Upper lobe of left lung (tissue), 6 donors: Measurements from ENCODE around the gene APBB2. TPM values are rescaled to one million over a fixed set of nuclear protein-coding genes. Genes with fewer than 3 reads are reported as not detected.

ENCODE experiments used
- ATAC-seq, 2 donors: fragments of 200-7000 bp; cut with Tn5 transposase; one replicate each; pipeline ENCODE4 v1.9.1; 2022; ENCODE audit warnings: mild to moderate bottlenecking in 2 of 2, moderate library complexity in 2 of 2; ENCODE audit not compliant: low FRiP score in 2 of 2
- DNase-seq, 2 donors: peaks; one replicate each; pipeline ENCODE4 v3.0.0-alpha.2; 2019 to 2020
- H3K27ac ChIP-seq, 4 donors: fragments of 200-600 bp; sonication (generic); one replicate each; pipeline ENCODE4 v1.5.1; 2016 to 2019
- H3K27me3 ChIP-seq, 4 donors: fragments of 200-600 bp; sonication (generic); one replicate each; pipeline ENCODE4 v1.5.1; 2017 to 2019
- H3K36me3 ChIP-seq, 4 donors: fragments of 200-600 bp; sonication (generic); one replicate each; pipeline ENCODE4 v1.5.1; 2016 to 2019
- H3K4me1 ChIP-seq, 4 donors: fragments of 200-600 bp; sonication (generic); one replicate each; pipeline ENCODE4 v1.5.1; 2018 to 2019
- H3K4me3 ChIP-seq, 4 donors: fragments of 200-600 bp; sonication (generic); one replicate each; pipeline ENCODE4 v1.5.1; 2017 to 2019; ENCODE audit warnings: mild to moderate bottlenecking in 2 of 4, moderate library complexity in 1 of 4
- H3K9me3 ChIP-seq, 4 donors: fragments of 200-600 bp; sonication (generic); one replicate each; pipeline ENCODE4 v1.5.1; 2018 to 2019
- CTCF ChIP-seq, 6 experiments: fragments of 450-650 bp in 4 of 6; fragments of 200-600 bp in 2 of 6; sonication (generic) in 2 of 6; IDR thresholded peaks; one replicate each; pipeline ENCODE4 v1.5.1; 2016 to 2019; ENCODE audit warnings: antibody characterized with exemption in 6 of 6
- EP300 ChIP-seq, 4 donors: sonication (generic); formaldehyde crosslinking; IDR thresholded peaks; one replicate each; pipeline ENCODE4 v1.5.1; 2017; ENCODE audit warnings: antibody characterized with exemption in 4 of 4, control low read depth in 2 of 4
- POLR2A ChIP-seq, 4 donors: fragments of 450-650 bp; IDR thresholded peaks; one replicate each; pipeline ENCODE4 v1.5.1; 2016 to 2017; ENCODE audit warnings: antibody characterized with exemption in 4 of 4, mild to moderate bottlenecking in 2 of 4
- POLR2AphosphoS5 ChIP-seq, 2 donors: sonication (generic); formaldehyde crosslinking; IDR thresholded peaks; one replicate each; pipeline ENCODE4 v1.5.1; 2017; ENCODE audit warnings: antibody characterized with exemption in 2 of 2
- WGBS, 2 donors: methylation state at CpG; one replicate each; pipeline ENCODE4 v1.1.5; 2017 to 2018; 5-methylcytosine and 5-hydroxymethylcytosine counted together
- small RNA-seq, 4 donors: library from RNA; depleted of rRNA; stranded (forward); fragments of <200 nt; gene quantifications; one replicate each; pipeline ENCODE3, GENCODE V24; 2016
- total RNA-seq, 6 donors: library from RNA; depleted of rRNA in 4 of 6; stranded (reverse); fragments of >200 nt in 4 of 6; gene quantifications; one replicate each; pipeline versions ENCODE4 v1.1.0 to v1.2.1, GENCODE V29; 2016 to 2021
- donor health status: DM: no; HTN: no; CAD: no; lungs with moderate emphysema.
- donor health status: DM: no; HTN: yes; CAD: no; lungs with severe emphysema.

The APBB2 gene
- total RNA-seq, 6 donors from 2014 or later = 69.5 to 168 (median 102) TPM

GRCh38 chr4:40778090-40778489 is 436.3 kb downstream of the APBB2 start:
- Histone ChIP-seq H3K4me1 (no peaks in the 10 kb centered on the region), H3K27me3 (no peaks in the 10 kb centered on the region), H3K27ac (no peak overlapping the region), H3K9me3 (no peaks in the 10 kb centered on the region), H3K4me3 (no peak overlapping the region), H3K36me3 (no peaks in the 10 kb centered on the region)
- WGBS, 2 donors = 94 to 95% methylated on average over 1 of the region's 1 CpG
- no peak for DNase-seq
- TF ChIP-seq POLR2A (IDR thresholded peaks at IDR 0.05) (no peak), POLR2AphosphoS5 (IDR thresholded peaks at IDR 0.05) (no peak), CTCF (IDR thresholded peaks at IDR 0.05) (no peak), EP300 (IDR thresholded peaks at IDR 0.05) (no peak)
- ATAC-seq = no peak

GRCh38 chr4:40769266-40769665 is 445.1 kb downstream of the APBB2 start:
- Histone ChIP-seq H3K27ac (no peak overlapping the region), H3K27me3 (no peaks in the 10 kb centered on the region), H3K4me3 (no peak overlapping the region), H3K36me3 (no peaks in the 10 kb centered on the region), H3K9me3 (no peaks in the 10 kb centered on the region), H3K4me1 (no peaks in the 10 kb centered on the region)
- ATAC-seq = no peak
- TF ChIP-seq POLR2AphosphoS5 (IDR thresholded peaks at IDR 0.05) (no peak), CTCF (IDR thresholded peaks at IDR 0.05) (no peak), EP300 (IDR thresholded peaks at IDR 0.05) (no peak)
- DNase-seq = no peak
- 69 to 79% methylated on average over 1 of the region's 1 CpG for WGBS, 2 donors

GRCh38 chr4:40763228-40763716 is 451.1 kb downstream of the APBB2 start:
- no peak for ATAC-seq
- TF ChIP-seq EP300 (IDR thresholded peaks at IDR 0.05) = no peak
- TF ChIP-seq CTCF (IDR thresholded peaks at IDR 0.05) = no peak
- no peak for TF ChIP-seq POLR2AphosphoS5 (IDR thresholded peaks at IDR 0.05)
- no peak for TF ChIP-seq POLR2A (IDR thresholded peaks at IDR 0.05)

More at GRCh38 chr4:40763228-40763716, 451.1 kb downstream of the APBB2 start:
- WGBS, 2 donors = 48 to 84% methylated on average over 3 of the region's 3 CpGs
- no peak for DNase-seq
- Histone ChIP-seq H3K27ac (no peak overlapping the region), H3K4me1 (no peaks in the 10 kb centered on the region), H3K4me3 (no peak overlapping the region), H3K36me3 (no peaks in the 10 kb centered on the region), H3K9me3 (no peaks in the 10 kb centered on the region), H3K27me3 (no peaks in the 10 kb centered on the region)

Small RNAs within 50 kb of the gene (small RNA-seq; reads per million reads assigned to genes)
- 0 reads per million in 4 donors for gene RF00019
- gene RNA5SP160 = 0 reads per million in 4 donors
- 0 reads per million in 4 donors for gene RNU6-1195P
- gene RNU6-836P = 0 reads per million in 4 donors

Other genes starting within 250 kb of the APBB2 start
- gene UCHL1, start 42.4 kb upstream of the APBB2 start, total RNA-seq = 10 to 100 TPM in 1 of 6 donors, 1 to 10 TPM in 5; 2.4 to 10.8 (median 7.3) TPM